ENCODE results near the gene EFTUD2.

DNA sequence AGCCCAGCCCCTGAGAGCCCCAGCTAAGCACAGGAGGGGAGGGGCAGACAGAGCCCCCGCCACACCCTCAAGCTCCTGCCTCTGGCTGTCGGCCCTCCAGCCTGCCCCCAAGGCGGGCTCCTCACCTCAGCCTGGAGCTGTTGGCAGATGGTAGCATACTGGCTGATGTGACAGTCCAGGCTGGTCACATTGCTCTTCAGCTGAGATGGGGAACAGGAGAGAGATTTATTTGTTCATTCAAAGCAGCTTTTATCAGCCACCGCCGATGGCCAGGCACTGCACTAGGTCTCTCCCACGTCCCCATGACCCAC lies 33.5 kb upstream of the EFTUD2 start:
- TF ChIP-seq GATA2 (IDR thresholded peaks at IDR 0.05; ENCODE audit: low read depth, low read length) = no peak
- TF ChIP-seq GATA3 (IDR thresholded peaks at IDR 0.05; ENCODE audit: low read depth, low read length) = no peak
